BJ (cell line): ENCODE data around the gene CEP57L1. TPM values are rescaled to one million over a fixed set of nuclear protein-coding genes. Genes with fewer than 3 reads are reported as not detected.

Experiments used
- CTCF ChIA-PET: fragments of 350-600 bp; formaldehyde crosslinking; extraction: SDS; loops from one replicate; lab custom pipeline; 2021; ENCODE audit warnings: antibody characterized with exemption, inconsistent platforms; lab: Yijun Ruan, JAX
- POLR2A ChIA-PET: fragments of 300-600 bp; sonication (Branson Sonifier 250); formaldehyde crosslinking; extraction: SDS; loops from one replicate; lab custom pipeline; 2021; ENCODE audit warnings: antibody characterized with exemption; lab: Charles Lee
- DNase-seq: peaks from one replicate; pipeline ENCODE4 v3.0.0-alpha.2; 2011; ENCODE audit warnings: low read depth
- H3K27me3 ChIP-seq: 2 replicates; pipeline ENCODE4 v1.6.0; 2011; ENCODE audit warnings: low read length; ENCODE audit not compliant: control insufficient read depth, insufficient read depth
- H3K36me3 ChIP-seq: 2 replicates; pipeline ENCODE4 v1.5.1; 2011; ENCODE audit warnings: low read length; ENCODE audit not compliant: control insufficient read depth, insufficient read depth
- H3K4me3 ChIP-seq: 2 replicates; pipeline ENCODE4 v1.5.1; 2011; ENCODE audit warnings: low read depth, mild to moderate bottlenecking, control low read depth, low read length
- CTCF ChIP-seq: IDR thresholded peaks from 2 replicates; pipeline ENCODE4 v1.5.1; 2011; ENCODE audit warnings: low read depth, mild to moderate bottlenecking, control low read depth, inconsistent platforms, low read length, moderate library complexity; ENCODE audit not compliant: insufficient read depth
- polyA plus RNA-seq: library from polyadenylated mRNA; depleted of rRNA; stranded (reverse); fragments of >200 nt; gene quantifications from 2 replicates; pipeline ENCODE4 v1.2.3, GENCODE V29; 2011; rRNA removed
- small RNA-seq: library from RNA; depleted of rRNA; stranded (forward); fragments of <200 nt; gene quantifications from one replicate; pipeline ENCODE3, GENCODE V24; 2012; ENCODE audit warnings: low replicate concordance, low read depth; ENCODE audit not compliant: insufficient read length

Gene CEP57L1
- polyA plus RNA-seq, 1 experiment, result 11.2 TPM

- CTCF ChIA-PET, result interaction anchor here (1.0 to 1.2 kb wide), 2 partner anchors 15 to 20 kb away, joined by 3 to 4 read pairs; no protein-coding TSS in a partner anchor
- H3K27me3 ChIP-seq, result no peaks in the 10 kb centered on the region
- H3K4me3 ChIP-seq, result no peak overlapping the region
- no peak for DNase-seq
- H3K36me3 ChIP-seq, result no peaks in the 10 kb centered on the region
- POLR2A ChIA-PET, result no interaction called here
- no peak for TF ChIP-seq CTCF
Measured at GRCh38 chr6:109202409-109203264, 107.3 kb downstream of the CEP57L1 start.

- CTCF ChIA-PET, result interaction anchor here (0.6 to 1.4 kb wide), 2 partner anchors 10 to 193 kb away, joined by 3 to 5 read pairs; no protein-coding TSS in a partner anchor
- POLR2A ChIA-PET, result no interaction called here
- no peak for DNase-seq
Measured at GRCh38 chr6:109204511-109204910, 109.2 kb downstream of the CEP57L1 start.

GRCh38 chr6:109212683-109213082 lies 117.4 kb downstream of the CEP57L1 start:
- no peaks in the 10 kb centered on the region for H3K27me3 ChIP-seq
- no peaks in the 10 kb centered on the region for H3K36me3 ChIP-seq
- CTCF ChIA-PET, result no interaction called here
- no peak for DNase-seq
- no peak for TF ChIP-seq CTCF
- no peak overlapping the region for H3K4me3 ChIP-seq
- POLR2A ChIA-PET, result no interaction called here

More at GRCh38 chr6:109204511-109204910, 109.2 kb downstream of the CEP57L1 start:
- H3K4me3 ChIP-seq, result no peak overlapping the region
- no peaks in the 10 kb centered on the region for H3K27me3 ChIP-seq
- H3K36me3 ChIP-seq, result no peaks in the 10 kb centered on the region
- no peak for TF ChIP-seq CTCF

Small RNA genes within 50 kb of the gene (small RNA-seq; reads per million reads assigned to genes)
- gene RNU6-653P, result not detected

Other genes starting within 250 kb of the CEP57L1 start
- gene ARMC2, start 247.1 kb upstream of the CEP57L1 start, polyA plus RNA-seq, result 2.4 and 3.6 TPM in 2 replicates
- 9.1 and 17.4 TPM in 2 replicates for gene SESN1, start 661 bp upstream of the CEP57L1 start, polyA plus RNA-seq